ENCODE measurements around the gene MAST3. TPM values are rescaled to one million over a fixed set of nuclear protein-coding genes. Genes with fewer than 3 reads are reported as not detected.

The MAST3 gene
- total RNA-seq, 1 experiment from 2014 or later: 11.5 TPM

DNA sequence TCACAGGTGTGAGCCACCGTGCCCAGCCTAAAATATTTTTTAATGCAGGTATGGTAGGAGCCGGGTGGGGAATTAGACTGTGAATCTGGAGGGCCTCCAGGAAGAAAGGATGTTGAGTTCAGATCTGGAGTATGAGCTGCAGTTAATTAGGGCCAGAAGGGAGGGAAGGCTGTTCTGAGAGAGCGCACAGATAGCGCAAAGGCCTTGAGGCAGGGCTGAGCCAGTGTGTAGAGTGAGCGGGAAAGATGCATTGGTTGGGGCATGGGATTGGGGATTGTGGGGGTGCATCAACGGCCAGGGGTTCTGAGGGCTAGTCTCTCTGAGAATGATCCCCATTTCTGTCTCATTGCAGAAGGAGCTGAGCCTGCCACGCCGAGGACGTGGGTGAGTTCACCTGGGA lies 9.7 kb downstream of the MAST3 start (continued):
- no peak for TF ChIP-seq IRF1 (CRISPR knock-in tag; IDR thresholded peaks at IDR 0.05)

- no peak for TF ChIP-seq NR2C2 (CRISPR knock-in tag; IDR thresholded peaks at IDR 0.05)
- TF ChIP-seq ATF2 (CRISPR knock-in tag; IDR thresholded peaks at IDR 0.05; ENCODE audit: borderline replicate concordance, low read depth): no peak
- TF ChIP-seq ZNF219 (CRISPR knock-in tag; IDR thresholded peaks at IDR 0.05; ENCODE audit: borderline replicate concordance): no peak
- no peak for TF ChIP-seq MAX (CRISPR knock-in tag; IDR thresholded peaks at IDR 0.05)
- TF ChIP-seq, protein P1, sequence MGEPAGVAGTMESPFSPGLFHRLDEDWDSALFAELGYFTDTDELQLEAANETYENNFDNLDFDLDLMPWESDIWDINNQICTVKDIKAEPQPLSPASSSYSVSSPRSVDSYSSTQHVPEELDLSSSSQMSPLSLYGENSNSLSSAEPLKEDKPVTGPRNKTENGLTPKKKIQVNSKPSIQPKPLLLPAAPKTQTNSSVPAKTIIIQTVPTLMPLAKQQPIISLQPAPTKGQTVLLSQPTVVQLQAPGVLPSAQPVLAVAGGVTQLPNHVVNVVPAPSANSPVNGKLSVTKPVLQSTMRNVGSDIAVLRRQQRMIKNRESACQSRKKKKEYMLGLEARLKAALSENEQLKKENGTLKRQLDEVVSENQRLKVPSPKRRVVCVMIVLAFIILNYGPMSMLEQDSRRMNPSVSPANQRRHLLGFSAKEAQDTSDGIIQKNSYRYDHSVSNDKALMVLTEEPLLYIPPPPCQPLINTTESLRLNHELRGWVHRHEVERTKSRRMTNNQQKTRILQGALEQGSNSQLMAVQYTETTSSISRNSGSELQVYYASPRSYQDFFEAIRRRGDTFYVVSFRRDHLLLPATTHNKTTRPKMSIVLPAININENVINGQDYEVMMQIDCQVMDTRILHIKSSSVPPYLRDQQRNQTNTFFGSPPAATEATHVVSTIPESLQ (CRISPR knock-in tag; IDR thresholded peaks at IDR 0.05): no peak
- TF ChIP-seq, protein P2, sequence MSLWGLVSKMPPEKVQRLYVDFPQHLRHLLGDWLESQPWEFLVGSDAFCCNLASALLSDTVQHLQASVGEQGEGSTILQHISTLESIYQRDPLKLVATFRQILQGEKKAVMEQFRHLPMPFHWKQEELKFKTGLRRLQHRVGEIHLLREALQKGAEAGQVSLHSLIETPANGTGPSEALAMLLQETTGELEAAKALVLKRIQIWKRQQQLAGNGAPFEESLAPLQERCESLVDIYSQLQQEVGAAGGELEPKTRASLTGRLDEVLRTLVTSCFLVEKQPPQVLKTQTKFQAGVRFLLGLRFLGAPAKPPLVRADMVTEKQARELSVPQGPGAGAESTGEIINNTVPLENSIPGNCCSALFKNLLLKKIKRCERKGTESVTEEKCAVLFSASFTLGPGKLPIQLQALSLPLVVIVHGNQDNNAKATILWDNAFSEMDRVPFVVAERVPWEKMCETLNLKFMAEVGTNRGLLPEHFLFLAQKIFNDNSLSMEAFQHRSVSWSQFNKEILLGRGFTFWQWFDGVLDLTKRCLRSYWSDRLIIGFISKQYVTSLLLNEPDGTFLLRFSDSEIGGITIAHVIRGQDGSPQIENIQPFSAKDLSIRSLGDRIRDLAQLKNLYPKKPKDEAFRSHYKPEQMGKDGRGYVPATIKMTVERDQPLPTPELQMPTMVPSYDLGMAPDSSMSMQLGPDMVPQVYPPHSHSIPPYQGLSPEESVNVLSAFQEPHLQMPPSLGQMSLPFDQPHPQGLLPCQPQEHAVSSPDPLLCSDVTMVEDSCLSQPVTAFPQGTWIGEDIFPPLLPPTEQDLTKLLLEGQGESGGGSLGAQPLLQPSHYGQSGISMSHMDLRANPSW (CRISPR knock-in tag; conservative IDR thresholded peaks at IDR 0.05; ENCODE audit: low read depth): no peak
- TF ChIP-seq NR1H2 (CRISPR knock-in tag; IDR thresholded peaks at IDR 0.05): no peak
- TF ChIP-seq FOXK1 (CRISPR knock-in tag; IDR thresholded peaks at IDR 0.05): no peak
- no peak for TF ChIP-seq E2F4 (CRISPR knock-in tag; IDR thresholded peaks at IDR 0.05; ENCODE audit: borderline replicate concordance, low read depth)
- TF ChIP-seq ARID4B (CRISPR knock-in tag; IDR thresholded peaks at IDR 0.05; ENCODE audit: borderline replicate concordance): no peak
- no peak for TF ChIP-seq ZSCAN18 (CRISPR knock-in tag; IDR thresholded peaks at IDR 0.05)
- TF ChIP-seq ESRRA (CRISPR knock-in tag; IDR thresholded peaks at IDR 0.05; ENCODE audit: borderline replicate concordance): no peak
- TF ChIP-seq ZNF138 (CRISPR knock-in tag; conservative IDR thresholded peaks at IDR 0.05): no peak
- Mint-ChIP-seq H3K4me3 (peak overlapping the region; percentile 78), H3K36me3 (no peaks in the 10 kb centered on the region), H3K27ac (no peak overlapping the region), H3K27me3 (ENCODE audit: low read depth) (peaks cover 33% of the 10 kb centered on the region), H3K9me3 (no peaks in the 10 kb centered on the region), H3K4me1 (peaks cover 14% of the 10 kb centered on the region)
- CTCF ChIA-PET: interaction anchor here (0.9 to 2.4 kb wide), 8 partner anchors 9 to 279 kb away, joined by 3 to 9 read pairs (median 3); no protein-coding TSS in a partner anchor
- POLR2A ChIA-PET: no interaction called here
- no peak for DNase-seq (ENCODE audit: low spot score)
- ATAC-seq: no peak
These were observed 11.3 kb downstream of the MAST3 start for GRCh38 chr19:18108897-18109296.

Data from WTC11 (cell line).